ENCODE results near the gene NEDD1.

NEDD1 gene, protein sequence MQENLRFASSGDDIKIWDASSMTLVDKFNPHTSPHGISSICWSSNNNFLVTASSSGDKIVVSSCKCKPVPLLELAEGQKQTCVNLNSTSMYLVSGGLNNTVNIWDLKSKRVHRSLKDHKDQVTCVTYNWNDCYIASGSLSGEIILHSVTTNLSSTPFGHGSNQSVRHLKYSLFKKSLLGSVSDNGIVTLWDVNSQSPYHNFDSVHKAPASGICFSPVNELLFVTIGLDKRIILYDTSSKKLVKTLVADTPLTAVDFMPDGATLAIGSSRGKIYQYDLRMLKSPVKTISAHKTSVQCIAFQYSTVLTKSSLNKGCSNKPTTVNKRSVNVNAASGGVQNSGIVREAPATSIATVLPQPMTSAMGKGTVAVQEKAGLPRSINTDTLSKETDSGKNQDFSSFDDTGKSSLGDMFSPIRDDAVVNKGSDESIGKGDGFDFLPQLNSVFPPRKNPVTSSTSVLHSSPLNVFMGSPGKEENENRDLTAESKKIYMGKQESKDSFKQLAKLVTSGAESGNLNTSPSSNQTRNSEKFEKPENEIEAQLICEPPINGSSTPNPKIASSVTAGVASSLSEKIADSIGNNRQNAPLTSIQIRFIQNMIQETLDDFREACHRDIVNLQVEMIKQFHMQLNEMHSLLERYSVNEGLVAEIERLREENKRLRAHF

DNA sequence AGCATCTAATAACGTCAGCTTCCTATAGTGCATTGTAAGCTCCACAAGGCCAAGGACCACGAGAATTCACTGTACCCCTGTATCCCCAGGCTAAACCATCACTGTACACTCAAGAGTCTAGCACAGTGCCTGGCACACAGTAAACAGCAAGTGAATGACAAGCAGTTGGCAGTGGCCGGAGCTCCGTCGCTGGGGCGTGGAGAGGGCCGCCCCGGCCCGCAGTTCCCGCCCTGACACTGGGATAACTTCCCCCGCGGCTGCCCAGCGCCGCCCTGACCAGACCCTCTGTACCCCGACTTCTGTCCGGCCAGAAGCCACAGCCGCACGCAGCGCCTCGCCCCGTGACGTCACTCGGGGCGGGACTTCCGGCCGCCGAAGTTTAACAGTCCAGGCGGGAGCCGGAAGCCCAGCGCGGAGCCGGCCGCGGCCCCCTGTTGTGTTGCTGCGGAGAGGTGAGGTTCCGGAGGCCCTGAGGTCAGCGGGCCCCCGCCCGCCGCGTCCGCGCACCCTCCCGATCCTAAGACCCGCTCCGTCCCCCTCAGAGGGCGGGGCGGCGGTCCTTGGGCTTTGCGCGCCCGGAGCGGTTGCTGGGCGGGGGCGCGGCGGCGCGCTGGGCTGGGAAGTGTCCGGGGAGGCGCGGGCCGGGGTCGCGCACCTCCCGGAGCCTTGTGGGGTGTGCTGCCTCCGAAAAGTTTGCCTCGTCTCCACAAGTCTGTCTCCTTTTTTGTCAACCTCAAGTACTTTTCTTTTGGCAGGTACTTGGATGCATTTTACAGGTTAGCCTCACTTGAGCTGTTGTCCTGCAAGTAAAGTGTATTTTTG, at the start of gene NEDD1:
TSS of gene NEDD1 (plus strand) at position 409 of the 822 bp plus-strand sequence. CDS start 2,503 bp downstream, outside the sequence.
- Histone ChIP-seq H3K9ac (ENCODE audit: insufficient read length, low read depth) (peak within 1 kb of the TSS; percentile 80), H3K4me3 (ENCODE audit: insufficient read length, low read depth) (peak within 1 kb of the TSS; percentile 85), H3K9me3 (ENCODE audit: insufficient read depth, low read length) (no peaks in the 10 kb centered on the region), H3K27me3 (ENCODE audit: insufficient read depth, insufficient read length) (no peaks in the 10 kb centered on the region), H3K36me3 (ENCODE audit: insufficient read depth, insufficient read length, low read length) (peaks cover 10% of the 10 kb centered on the region), H3K4me1 (ENCODE audit: insufficient read depth, insufficient read length) (no peaks in the 10 kb centered on the region)
- peak; percentile 80 for DNase-seq (ENCODE audit: low read depth, low spot score)
- no peak for TF ChIP-seq ZNF274 (IDR thresholded peaks at IDR 0.05; ENCODE audit: low read depth, low read length)
- TF ChIP-seq SUZ12 (IDR thresholded peaks at IDR 0.05; ENCODE audit: extremely low read depth, insufficient read depth, insufficient read length): no peak
- no peak for TF ChIP-seq YY1 (IDR thresholded peaks at IDR 0.05; ENCODE audit: insufficient read depth, insufficient read length)

DNA sequence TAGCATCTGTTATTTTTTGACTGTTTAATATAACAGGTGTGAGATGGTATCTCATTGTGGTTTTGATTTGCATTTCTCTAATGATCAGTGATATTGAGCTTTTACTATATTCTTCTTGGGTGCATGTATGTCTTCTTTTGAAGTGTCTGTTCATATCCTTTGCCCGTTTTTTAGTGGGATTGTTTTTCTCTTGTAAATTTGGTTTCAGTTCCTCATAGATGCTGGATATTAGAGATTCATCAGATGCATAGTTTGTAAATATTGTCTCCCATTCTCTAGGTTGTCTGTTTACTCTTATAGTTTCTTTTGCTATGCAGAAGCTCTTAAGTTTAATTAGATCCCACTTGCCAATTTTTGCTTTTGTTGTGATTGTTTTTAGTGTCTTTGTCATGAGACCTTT, 48.9 kb upstream of the NEDD1 start:
- no peak for DNase-seq (ENCODE audit: low read depth, low spot score)
- no peak overlapping the region for H3K9ac ChIP-seq (ENCODE audit: insufficient read length, low read depth)
- H3K36me3 ChIP-seq (ENCODE audit: insufficient read depth, insufficient read length, low read length): no peaks in the 10 kb centered on the region
- peaks cover 20% of the 10 kb centered on the region for H3K9me3 ChIP-seq (ENCODE audit: insufficient read depth, low read length)
- TF ChIP-seq YY1 (IDR thresholded peaks at IDR 0.05; ENCODE audit: insufficient read depth, insufficient read length) (no peak), SUZ12 (IDR thresholded peaks at IDR 0.05; ENCODE audit: extremely low read depth, insufficient read depth, insufficient read length) (no peak), ZNF274 (IDR thresholded peaks at IDR 0.05; ENCODE audit: low read depth, low read length) (no peak)
- no peaks in the 10 kb centered on the region for H3K4me1 ChIP-seq (ENCODE audit: insufficient read depth, insufficient read length)
- no peak overlapping the region for H3K4me3 ChIP-seq (ENCODE audit: insufficient read length, low read depth)
- no peaks in the 10 kb centered on the region for H3K27me3 ChIP-seq (ENCODE audit: insufficient read depth, insufficient read length)

DNA sequence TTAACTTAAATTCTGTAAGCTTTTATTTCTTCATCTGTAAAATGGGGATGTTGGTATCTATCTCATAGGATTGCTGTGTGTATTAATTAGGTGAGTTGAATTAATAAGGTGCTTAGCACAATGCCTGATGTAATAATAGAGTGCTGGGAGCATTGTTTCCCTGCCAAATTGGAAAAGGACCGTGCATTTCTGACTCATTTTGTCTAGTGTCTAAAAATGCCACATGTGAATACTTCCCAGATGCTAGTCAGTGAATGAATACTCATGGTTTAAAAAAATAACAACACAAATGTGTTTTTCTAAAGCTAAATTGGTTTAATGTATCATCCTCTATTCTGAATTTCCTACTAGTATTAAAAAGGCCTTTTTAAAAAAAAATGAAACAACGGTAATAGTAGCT, 45.4 kb upstream of the NEDD1 start:
- TF ChIP-seq ZNF274 (IDR thresholded peaks at IDR 0.05; ENCODE audit: low read depth, low read length) (no peak), YY1 (IDR thresholded peaks at IDR 0.05; ENCODE audit: insufficient read depth, insufficient read length) (no peak)
- no peaks in the 10 kb centered on the region for H3K27me3 ChIP-seq (ENCODE audit: insufficient read depth, insufficient read length)
- no peaks in the 10 kb centered on the region for H3K4me1 ChIP-seq (ENCODE audit: insufficient read depth, insufficient read length)
- DNase-seq (ENCODE audit: low read depth, low spot score): no peak
- no peak overlapping the region for H3K4me3 ChIP-seq (ENCODE audit: insufficient read length, low read depth)
- no peaks in the 10 kb centered on the region for H3K36me3 ChIP-seq (ENCODE audit: insufficient read depth, insufficient read length, low read length)
- peaks cover 8% of the 10 kb centered on the region; the same call in 1 of the 2 replicates for H3K9me3 ChIP-seq (ENCODE audit: insufficient read depth, low read length)
- H3K9ac ChIP-seq (ENCODE audit: insufficient read length, low read depth): no peak overlapping the region

DNA sequence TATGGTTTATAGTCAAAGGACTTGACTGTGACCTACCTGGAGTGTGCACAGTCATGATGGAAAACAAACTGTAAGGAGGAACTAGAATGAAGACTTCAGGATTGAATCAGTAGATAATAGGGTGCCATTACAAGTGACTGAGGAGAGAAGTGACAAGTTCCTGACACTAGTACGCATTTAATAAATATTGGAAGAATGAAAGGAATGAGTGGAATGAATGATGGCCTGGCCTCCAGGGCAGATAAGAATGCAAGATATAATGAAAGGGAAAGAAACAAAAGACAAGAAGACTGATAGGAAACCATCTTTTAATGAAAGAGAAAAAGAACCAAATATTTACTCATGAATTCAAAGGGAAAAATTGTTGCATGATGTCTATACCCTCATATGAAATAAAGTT, 44.7 kb upstream of the NEDD1 start:
- no peak for DNase-seq (ENCODE audit: low read depth, low spot score)
- Histone ChIP-seq H3K4me3 (ENCODE audit: insufficient read length, low read depth) (no peak overlapping the region), H3K9me3 (ENCODE audit: insufficient read depth, low read length) (peaks cover 2% of the 10 kb centered on the region; the same call in 1 of the 2 replicates), H3K9ac (ENCODE audit: insufficient read length, low read depth) (no peak overlapping the region), H3K27me3 (ENCODE audit: insufficient read depth, insufficient read length) (no peaks in the 10 kb centered on the region), H3K4me1 (ENCODE audit: insufficient read depth, insufficient read length) (no peaks in the 10 kb centered on the region), H3K36me3 (ENCODE audit: insufficient read depth, insufficient read length, low read length) (no peaks in the 10 kb centered on the region)
- no peak for TF ChIP-seq SUZ12 (IDR thresholded peaks at IDR 0.05; ENCODE audit: extremely low read depth, insufficient read depth, insufficient read length)
- no peak for TF ChIP-seq YY1 (IDR thresholded peaks at IDR 0.05; ENCODE audit: insufficient read depth, insufficient read length)

DNA sequence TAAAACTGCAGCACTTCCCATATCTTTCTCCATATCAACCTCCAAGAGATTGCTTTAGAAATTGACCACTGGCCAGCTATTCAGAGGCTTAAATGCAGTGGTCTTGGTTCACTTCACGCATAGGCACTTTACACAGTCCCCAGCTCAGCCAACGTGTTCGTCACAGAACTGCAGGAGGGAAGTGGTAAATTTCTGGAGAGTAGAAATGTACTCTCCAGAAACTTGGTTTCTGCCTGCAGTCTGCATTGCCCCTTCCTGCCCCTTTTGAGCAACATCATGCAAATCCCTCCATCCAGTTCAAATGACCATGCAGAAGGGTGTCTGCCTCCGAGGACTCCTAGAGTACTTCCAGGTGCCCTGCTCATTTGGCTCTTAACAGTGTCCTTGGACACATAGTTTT, 42.7 kb upstream of the NEDD1 start:
- Histone ChIP-seq H3K9ac (ENCODE audit: insufficient read length, low read depth) (no peak overlapping the region), H3K27me3 (ENCODE audit: insufficient read depth, insufficient read length) (no peaks in the 10 kb centered on the region), H3K9me3 (ENCODE audit: insufficient read depth, low read length) (no peaks in the 10 kb centered on the region), H3K4me3 (ENCODE audit: insufficient read length, low read depth) (no peak overlapping the region), H3K36me3 (ENCODE audit: insufficient read depth, insufficient read length, low read length) (no peaks in the 10 kb centered on the region), H3K4me1 (ENCODE audit: insufficient read depth, insufficient read length) (no peaks in the 10 kb centered on the region)
- no peak for DNase-seq (ENCODE audit: low read depth, low spot score)
- no peak for TF ChIP-seq ZNF274 (IDR thresholded peaks at IDR 0.05; ENCODE audit: low read depth, low read length)
- no peak for TF ChIP-seq SUZ12 (IDR thresholded peaks at IDR 0.05; ENCODE audit: extremely low read depth, insufficient read depth, insufficient read length)
- no peak for TF ChIP-seq YY1 (IDR thresholded peaks at IDR 0.05; ENCODE audit: insufficient read depth, insufficient read length)

DNA sequence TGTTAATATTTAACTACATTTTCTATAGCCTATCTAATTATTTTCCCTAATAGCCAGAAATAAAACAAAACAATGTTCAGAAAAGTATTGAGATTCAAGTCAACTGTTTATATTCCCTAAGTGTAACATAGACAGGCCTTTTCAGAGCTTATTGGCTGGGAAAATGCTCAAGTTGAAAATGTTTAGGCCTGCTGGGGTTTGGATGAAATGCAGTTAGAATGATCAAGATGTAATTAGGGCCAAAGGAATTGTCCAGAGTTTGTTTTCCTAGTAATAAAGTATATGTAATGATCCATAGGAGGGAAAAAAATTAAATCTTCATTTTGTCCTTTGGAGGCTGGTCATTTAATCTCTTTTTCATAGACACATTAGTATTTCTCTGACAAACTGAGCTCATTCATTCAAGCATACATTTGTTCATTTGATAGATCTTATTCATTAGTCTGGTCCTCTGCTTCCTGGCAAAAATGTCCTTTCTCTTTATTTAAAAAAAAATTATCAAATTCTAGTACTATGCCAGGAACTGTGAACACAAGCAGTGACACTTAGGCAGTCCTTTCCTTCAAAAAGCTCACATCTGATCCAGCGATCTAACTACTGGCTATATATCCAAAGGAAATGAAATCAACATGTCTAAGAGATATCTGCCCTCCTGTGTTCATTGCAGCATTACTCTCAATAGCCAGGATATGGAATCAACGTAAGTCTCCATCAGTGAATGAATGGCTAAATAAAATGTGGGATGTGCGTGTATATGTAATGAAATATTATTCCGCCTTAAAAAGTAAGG, 40.1 kb upstream of the NEDD1 start:
- no peaks in the 10 kb centered on the region for H3K27me3 ChIP-seq (ENCODE audit: insufficient read depth, insufficient read length)
- H3K4me3 ChIP-seq (ENCODE audit: insufficient read length, low read depth): no peak overlapping the region
- TF ChIP-seq ZNF274 (IDR thresholded peaks at IDR 0.05; ENCODE audit: low read depth, low read length): no peak
- no peak for TF ChIP-seq YY1 (IDR thresholded peaks at IDR 0.05; ENCODE audit: insufficient read depth, insufficient read length)
- TF ChIP-seq SUZ12 (IDR thresholded peaks at IDR 0.05; ENCODE audit: extremely low read depth, insufficient read depth, insufficient read length): no peak
- no peak overlapping the region for H3K9ac ChIP-seq (ENCODE audit: insufficient read length, low read depth)
- no peaks in the 10 kb centered on the region for H3K36me3 ChIP-seq (ENCODE audit: insufficient read depth, insufficient read length, low read length)
- H3K4me1 ChIP-seq (ENCODE audit: insufficient read depth, insufficient read length): no peaks in the 10 kb centered on the region
- DNase-seq (ENCODE audit: low read depth, low spot score): no peak
- H3K9me3 ChIP-seq (ENCODE audit: insufficient read depth, low read length): no peaks in the 10 kb centered on the region

Measured in NT2/D1 (cell line).